HG02852 (cell line): ENCODE data around the gene PLXNA4.

Experiments
- ATAC-seq: cut with Tn5 transposase; IDR thresholded peaks from one replicate; pipeline ENCODE4 v1.9.1; 2021; ENCODE audit warnings: mild to moderate bottlenecking, moderate library complexity; ENCODE audit not compliant: unreplicated experiment

Gene PLXNA4

GRCh38 chr7:132134814-132135445, 441.3 kb downstream of the PLXNA4 start:
- ATAC-seq, result no peak

DNA sequence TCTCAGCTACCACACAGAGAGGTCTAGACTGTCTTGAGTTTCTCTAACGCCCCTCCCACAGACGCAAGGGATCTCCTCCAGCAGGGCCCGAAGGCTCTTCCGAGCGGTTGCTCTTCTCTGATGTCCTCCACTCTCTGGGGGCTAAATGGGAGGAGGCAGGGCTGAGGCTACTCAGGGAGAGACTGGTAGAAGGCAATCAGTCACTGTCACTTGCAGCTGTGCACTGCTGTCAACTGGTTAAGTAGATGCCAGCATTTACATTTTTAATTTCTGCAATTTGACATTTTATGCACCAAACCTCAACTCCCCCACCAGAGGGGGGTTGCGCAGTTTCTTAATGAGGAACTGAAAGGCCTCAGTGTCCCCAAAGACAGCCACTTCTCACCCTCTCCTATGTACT, 442.8 kb downstream of the PLXNA4 start:
- ATAC-seq, result no peak

- no peak for ATAC-seq
These were observed 445.1 kb downstream of the PLXNA4 start for GRCh38 chr7:132131196-132131595.

GRCh38 chr7:132130497-132130896, 445.8 kb downstream of the PLXNA4 start:
- no peak for ATAC-seq

- ATAC-seq, result no peak
These were observed 450.2 kb downstream of the PLXNA4 start for GRCh38 chr7:132125872-132126595.

GRCh38 chr7:132125096-132125495, 451.2 kb downstream of the PLXNA4 start:
- no peak for ATAC-seq

GRCh38 chr7:132124575-132124974, 451.7 kb downstream of the PLXNA4 start:
- no peak for ATAC-seq

DNA sequence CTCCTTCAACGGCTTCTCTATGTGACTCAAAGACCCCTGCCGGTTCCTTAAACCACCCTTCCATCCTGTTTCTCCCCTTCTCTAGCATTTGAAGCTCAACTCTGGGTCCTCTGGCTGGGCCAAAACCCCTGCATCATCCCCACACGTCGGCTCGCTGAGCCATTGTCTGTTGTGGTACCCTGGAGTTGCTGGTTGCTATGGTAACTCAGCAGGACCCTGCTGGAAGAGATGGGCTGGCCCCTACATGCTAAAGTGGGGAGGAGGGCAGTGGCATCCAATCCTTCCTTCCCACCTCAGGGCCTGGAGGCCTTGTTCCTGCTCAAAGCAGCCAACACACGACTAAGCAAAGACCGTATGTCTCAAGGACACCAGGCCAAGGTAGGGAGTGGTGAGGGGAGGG, 452.5 kb downstream of the PLXNA4 start:
- ATAC-seq, result no peak

GRCh38 chr7:132122901-132123300, 453.4 kb downstream of the PLXNA4 start:
- ATAC-seq, result no peak

DNA sequence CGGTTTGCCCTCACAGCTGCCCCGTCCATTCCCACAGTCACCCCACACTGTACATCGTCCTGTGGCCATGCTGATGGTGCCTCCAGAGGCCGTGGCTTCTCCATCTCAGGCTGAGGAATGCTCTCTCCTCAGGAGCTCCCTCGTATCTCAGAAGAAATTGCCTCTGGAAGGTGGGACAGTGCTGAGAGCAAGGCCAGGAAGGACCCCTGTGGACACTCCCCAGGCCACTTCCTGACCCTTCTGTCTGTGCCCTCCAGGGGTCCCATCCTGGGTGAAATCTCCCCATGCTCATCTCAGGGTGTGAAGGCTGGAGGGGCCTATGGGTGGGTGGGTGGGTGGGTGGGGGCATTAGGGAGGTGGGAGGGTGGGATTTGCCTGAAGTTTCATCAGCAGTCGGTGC, 454.3 kb downstream of the PLXNA4 start:
- no peak for ATAC-seq

DNA sequence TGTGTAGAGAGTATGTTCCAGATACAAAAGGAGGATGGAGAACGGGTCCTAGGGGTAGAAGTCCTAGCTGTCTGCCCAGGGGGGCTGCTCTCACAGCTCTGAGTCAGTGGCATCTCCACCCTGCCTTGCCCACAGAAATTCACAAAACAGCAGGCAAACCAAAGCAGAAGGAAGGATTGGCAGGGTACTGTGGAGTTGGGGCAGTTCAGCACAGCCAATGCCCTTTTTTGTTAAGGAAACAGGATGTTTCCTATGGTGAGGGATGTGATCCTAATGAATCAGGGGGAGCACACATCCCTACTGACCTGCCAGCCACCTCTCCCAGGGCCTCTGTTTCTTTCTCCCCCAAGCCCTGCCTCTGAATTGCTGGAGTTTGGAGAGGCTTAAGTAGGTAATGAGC, 457.6 kb downstream of the PLXNA4 start:
- no peak for ATAC-seq

GRCh38 chr7:132117636-132118035, 458.6 kb downstream of the PLXNA4 start:
- ATAC-seq, result no peak

GRCh38 chr7:132117181-132117580, 459.1 kb downstream of the PLXNA4 start:
- no peak for ATAC-seq

GRCh38 chr7:132116369-132116768, 459.9 kb downstream of the PLXNA4 start:
- no peak for ATAC-seq

DNA sequence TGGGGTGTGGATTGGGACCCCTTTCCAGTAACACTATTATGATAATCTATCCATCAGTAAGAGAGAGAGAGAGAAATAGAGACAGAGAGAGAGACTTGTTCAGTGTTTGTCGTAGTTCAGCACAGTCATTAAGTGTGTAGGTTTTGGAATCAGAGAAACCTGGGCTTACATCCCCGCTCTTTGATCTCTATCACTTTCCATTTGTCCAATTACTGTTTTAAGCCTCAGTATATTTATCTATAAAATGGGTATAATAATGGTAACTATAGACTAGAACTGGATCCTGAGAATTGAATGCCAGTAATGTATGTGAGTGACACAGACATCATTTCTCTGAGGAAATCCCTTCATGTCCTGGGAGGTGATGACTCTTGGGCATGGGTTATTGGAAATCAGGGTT, 460.5 kb downstream of the PLXNA4 start:
- no peak for ATAC-seq

- no peak for ATAC-seq
These were observed 461.2 kb downstream of the PLXNA4 start for GRCh38 chr7:132115028-132115427.

DNA sequence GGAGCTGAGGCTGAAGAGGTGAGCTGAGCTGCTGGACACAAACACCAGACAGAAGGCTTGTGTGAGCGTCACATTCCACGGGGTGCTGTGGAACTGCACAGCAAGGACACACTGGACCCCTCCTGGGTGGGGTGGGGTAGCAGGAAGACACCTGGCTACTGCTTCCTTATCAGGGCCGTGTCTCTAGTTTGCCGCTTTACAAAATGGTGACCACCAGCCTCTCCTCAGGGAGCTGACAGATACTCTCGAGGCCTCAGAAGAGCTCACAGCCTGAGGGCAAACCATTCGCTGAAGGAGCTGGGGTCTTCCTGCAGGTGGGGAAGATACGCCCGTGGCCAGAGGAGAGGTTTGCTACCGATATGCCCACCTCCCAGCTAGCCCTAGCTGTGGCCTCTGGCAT, 461.9 kb downstream of the PLXNA4 start:
- ATAC-seq, result no peak

DNA sequence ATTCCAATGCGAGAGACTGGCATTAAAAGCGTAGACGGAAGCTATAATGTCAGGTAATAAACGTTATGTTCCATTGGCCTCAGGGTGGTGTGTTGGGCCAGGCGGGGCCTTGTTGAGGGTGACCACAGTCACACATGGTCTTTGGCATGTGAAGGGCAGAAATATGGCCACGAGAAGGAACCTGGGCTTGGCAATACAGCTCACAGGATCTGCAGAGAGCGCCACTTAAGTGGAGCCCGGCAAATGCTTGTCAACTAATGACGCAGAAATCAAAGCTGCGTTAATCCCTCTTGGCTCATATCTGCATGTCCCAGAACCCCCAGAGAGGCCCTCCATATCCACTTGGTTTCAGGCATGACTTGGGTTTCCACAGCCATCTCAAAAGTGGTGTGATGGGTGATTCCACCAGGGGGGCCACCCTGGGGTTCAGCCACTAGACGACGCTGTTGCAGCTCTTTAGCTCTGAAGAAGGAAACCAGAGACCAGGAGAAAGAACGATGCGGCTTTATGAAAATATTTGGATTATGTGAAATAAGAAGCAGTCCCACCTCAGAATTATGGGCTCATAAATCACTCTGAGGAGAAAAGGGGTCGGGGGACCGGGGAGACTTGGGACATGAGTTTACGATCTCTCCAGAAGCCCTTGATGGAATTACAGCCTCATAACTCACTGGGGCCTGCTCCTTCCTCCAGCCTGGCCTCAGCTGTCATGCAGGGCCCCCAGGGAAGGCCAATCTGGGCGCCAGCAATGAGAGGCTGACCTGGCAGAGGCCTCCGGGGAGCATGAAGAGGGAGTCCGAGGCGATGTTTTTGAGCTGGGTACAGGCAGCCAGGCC, 462.5 kb downstream of the PLXNA4 start:
- ATAC-seq, result no peak

DNA sequence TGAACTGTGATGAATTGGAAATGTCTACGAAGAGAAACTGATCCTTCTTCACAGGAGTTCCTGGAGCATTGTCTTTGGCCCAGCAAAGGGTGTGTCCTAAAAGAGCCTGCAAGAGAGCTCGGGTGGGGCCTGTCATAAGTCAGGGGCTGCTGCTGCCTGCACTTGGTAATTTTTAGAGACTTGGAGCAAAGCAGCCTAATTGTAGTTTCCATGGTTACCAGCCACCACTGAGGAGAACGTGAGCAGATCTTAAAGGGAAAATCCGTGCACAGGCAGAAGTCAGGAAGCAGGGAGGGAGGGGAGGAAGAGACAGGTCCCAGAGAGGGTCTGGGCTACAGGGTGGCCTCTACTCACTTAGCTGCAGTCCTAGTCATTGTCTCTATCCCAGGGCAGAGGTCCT, 463.6 kb downstream of the PLXNA4 start:
- ATAC-seq, result no peak

GRCh38 chr7:132112106-132112505, 464.2 kb downstream of the PLXNA4 start:
- no peak for ATAC-seq

GRCh38 chr7:132110692-132111091, 465.6 kb downstream of the PLXNA4 start:
- no peak for ATAC-seq

GRCh38 chr7:132109769-132110168, 466.5 kb downstream of the PLXNA4 start:
- ATAC-seq, result no peak
